A673 (cell line): ENCODE measurements around the gene SCARB1.

Experiments
- CTCF ChIP-seq: fragments of 300-800, 200-600 bp; sonication (generic); conservative IDR thresholded peaks from 2 replicates; pipeline ENCODE4 v1.5.1; 2017; ENCODE audit warnings: low read depth, mild to moderate bottlenecking, antibody characterized with exemption, low read length, moderate library complexity, mixed read lengths
- EZH2 ChIP-seq: fragments of 200-600 bp; sonication (generic); IDR thresholded peaks from 2 replicates; pipeline ENCODE4 v1.6.1; 2017; ENCODE audit warnings: borderline replicate concordance, low read depth, mild to moderate bottlenecking, mixed read lengths, antibody characterized with exemption, low read length; ENCODE audit not compliant: poor library complexity, severe bottlenecking

DNA sequence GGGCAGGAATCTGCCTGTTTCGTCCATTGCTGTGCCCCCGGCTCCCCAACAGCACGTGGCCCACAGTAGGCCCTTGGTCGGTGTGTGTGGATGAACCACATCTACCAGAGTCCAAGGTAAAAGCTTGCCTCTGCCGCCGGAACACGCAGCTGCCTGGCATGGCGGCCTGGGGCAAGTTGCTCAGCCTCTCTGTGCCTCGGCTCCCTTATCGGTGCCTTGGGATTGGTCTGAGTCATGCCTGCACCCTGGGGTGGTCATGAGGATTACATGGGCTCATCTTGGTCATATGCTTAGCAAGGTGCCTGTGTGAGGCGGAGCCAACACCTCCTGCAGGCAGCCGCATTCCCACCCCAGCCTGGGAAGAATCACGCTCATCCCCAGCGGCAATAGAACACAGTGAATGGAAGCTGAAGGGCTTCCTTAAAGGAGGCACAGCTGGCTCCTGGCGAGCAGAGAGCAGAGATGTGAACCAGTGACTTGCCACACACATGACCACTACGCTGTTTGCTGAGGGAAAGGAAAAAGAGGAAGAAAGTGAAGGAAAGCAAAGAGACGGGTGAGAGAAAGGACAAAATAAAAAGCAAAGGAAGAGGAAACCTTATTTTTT, 5.5 kb upstream of the SCARB1 start:
- TF ChIP-seq CTCF (no peak), EZH2 (no peak)
